Measurements from ENCODE around the gene LAX1. TPM values are rescaled to one million over a fixed set of nuclear protein-coding genes. Genes with fewer than 3 reads are reported as not detected.

The LAX1 gene
- total RNA-seq, 2 donors from 2014 or later, result 1.2 to 1.3 TPM

- intact Hi-C loops (cut with DNase I), result no loop called here
- Histone ChIP-seq H3K9me3 (no peaks in the 10 kb centered on the region), H3K27me3 (no peaks in the 10 kb centered on the region), H3K9ac (ENCODE audit: low read depth in 2 of 2, low read length in 2 of 2) (no peak overlapping the region), H3K4me3 (no peak overlapping the region), H3K27ac (no peak overlapping the region), H3K36me3 (no peaks in the 10 kb centered on the region), H3K4me1 (no peaks in the 10 kb centered on the region)
- DNase-seq, result no peak
- TF ChIP-seq CTCF (IDR thresholded peaks at IDR 0.05), result no peak
These were observed 1.5 kb upstream of the LAX1 start for GRCh38 chr1:203763505-203763904.

GRCh38 chr1:203764105-203765028, 616 bp upstream of the LAX1 start:
- no peak overlapping the region for H3K9ac ChIP-seq (ENCODE audit: low read depth in 2 of 2, low read length in 2 of 2)
- no peak for DNase-seq
- H3K4me1 ChIP-seq, result no peaks in the 10 kb centered on the region
- intact Hi-C loops (cut with DNase I), result no loop called here
- peak overlapping the region; percentile 30 for H3K27ac ChIP-seq
- no peaks in the 10 kb centered on the region for H3K27me3 ChIP-seq
- no peak for TF ChIP-seq CTCF (IDR thresholded peaks at IDR 0.05)
- no peaks in the 10 kb centered on the region for H3K9me3 ChIP-seq
- H3K36me3 ChIP-seq, result no peaks in the 10 kb centered on the region
- no peak overlapping the region for H3K4me3 ChIP-seq

- Histone ChIP-seq H3K36me3 (no peaks in the 10 kb centered on the region), H3K9ac (ENCODE audit: low read depth in 2 of 2, low read length in 2 of 2) (no peak overlapping the region), H3K4me3 (no peak overlapping the region), H3K4me1 (no peaks in the 10 kb centered on the region), H3K27me3 (no peaks in the 10 kb centered on the region), H3K9me3 (no peaks in the 10 kb centered on the region), H3K27ac (no peak overlapping the region)
- DNase-seq, result no peak
- intact Hi-C loops (cut with DNase I), result no loop called here
- no peak for TF ChIP-seq CTCF (IDR thresholded peaks at IDR 0.05)
These were observed 3.3 kb downstream of the LAX1 start for GRCh38 chr1:203768256-203768655.

GRCh38 chr1:203769505-203770343, 4.7 kb downstream of the LAX1 start:
- no peak overlapping the region for H3K4me3 ChIP-seq
- H3K9ac ChIP-seq (ENCODE audit: low read depth in 2 of 2, low read length in 2 of 2), result peak overlapping the region in 1 of 2 donors; percentile 46
- peak overlapping the region; percentile 68 for H3K27ac ChIP-seq
- no peak for TF ChIP-seq CTCF (IDR thresholded peaks at IDR 0.05)
- H3K36me3 ChIP-seq, result no peaks in the 10 kb centered on the region
- no peaks in the 10 kb centered on the region for H3K27me3 ChIP-seq
- peak; percentile 86 for DNase-seq
- no peaks in the 10 kb centered on the region for H3K4me1 ChIP-seq
- intact Hi-C loops (cut with DNase I), result loop anchor here (10.0 kb wide), 1 partner anchor 265 kb away; no protein-coding TSS in a partner anchor
- no peaks in the 10 kb centered on the region for H3K9me3 ChIP-seq

- Histone ChIP-seq H3K9me3 (no peaks in the 10 kb centered on the region), H3K9ac (ENCODE audit: low read depth in 2 of 2, low read length in 2 of 2) (no peak overlapping the region), H3K27me3 (no peaks in the 10 kb centered on the region), H3K4me1 (no peaks in the 10 kb centered on the region), H3K4me3 (no peak overlapping the region), H3K27ac (no peak overlapping the region), H3K36me3 (no peaks in the 10 kb centered on the region)
- intact Hi-C loops (cut with DNase I), result loop anchor here (10.0 kb wide), 1 partner anchor 267 kb away; no protein-coding TSS in a partner anchor
- no peak for TF ChIP-seq CTCF (IDR thresholded peaks at IDR 0.05)
- no peak for DNase-seq
These were observed 6.9 kb downstream of the LAX1 start for GRCh38 chr1:203771901-203772301.

All from colonic mucosa (tissue), 4 donors.